Hypothalamus (tissue), 51 donors: ENCODE measurements around the gene PRSS27.
"Not testable (repeated sequence)": the region's sequence is repeated elsewhere in the genome, so short reads cannot be mapped to it uniquely, and the experiment has no call there.

Experiments used
- DNase-seq, 51 donors: peaks; one replicate each; lab custom pipeline; 2025; lab: John Stamatoyannopoulos, UW

The PRSS27 gene

GRCh38 chr16:2734844-2735515 lies 15.0 kb upstream of the PRSS27 start:
- no peak for DNase-seq

GRCh38 chr16:2728034-2728433 lies 8.0 kb upstream of the PRSS27 start:
- DNase-seq: no peak

- no peak for DNase-seq
Measured at GRCh38 chr16:2726923-2727322, 6.9 kb upstream of the PRSS27 start.

- no peak for DNase-seq
Measured at GRCh38 chr16:2724816-2725348, 4.9 kb upstream of the PRSS27 start.

- DNase-seq: no peak
Measured at GRCh38 chr16:2724088-2724676, 4.2 kb upstream of the PRSS27 start.

- DNase-seq: not testable (repeated sequence)
Measured at GRCh38 chr16:2721634-2722173, 1.7 kb upstream of the PRSS27 start.

GRCh38 chr16:2720719-2721633 lies 952 bp upstream of the PRSS27 start:
- peak in 46 of 51 donors; percentile 7 to 82 (median 55) for DNase-seq

- DNase-seq: no peak
Measured at GRCh38 chr16:2719328-2720063, 528 bp downstream of the PRSS27 start.

- DNase-seq: no peak
Measured at GRCh38 chr16:2717383-2718263, 2.4 kb downstream of the PRSS27 start.

GRCh38 chr16:2716948-2717347 lies 3.1 kb downstream of the PRSS27 start:
- DNase-seq: no peak

GRCh38 chr16:2715966-2716885 lies 3.8 kb downstream of the PRSS27 start:
- no peak for DNase-seq

GRCh38 chr16:2715519-2715918 lies 4.5 kb downstream of the PRSS27 start:
- DNase-seq: peak in 34 of 51 donors; percentile 1 to 63 (median 26)

GRCh38 chr16:2715064-2715463 lies 5.0 kb downstream of the PRSS27 start:
- DNase-seq: no peak

- DNase-seq: no peak
Measured at GRCh38 chr16:2713985-2714774, 5.8 kb downstream of the PRSS27 start.

GRCh38 chr16:2713523-2713922 lies 6.5 kb downstream of the PRSS27 start:
- no peak for DNase-seq

- no peak for DNase-seq
Measured at GRCh38 chr16:2712546-2712945, 7.5 kb downstream of the PRSS27 start.

- no peak for DNase-seq
Measured at GRCh38 chr16:2712063-2712441, 8.0 kb downstream of the PRSS27 start.
